SHP77 (cell line): Measurements from ENCODE around the gene RXFP3.
"Not testable (repeated sequence)": the region's sequence is repeated elsewhere in the genome, so short reads cannot be mapped to it uniquely, and the experiment has no call there.

Experiments
- DNase-seq, 2 experiments: peaks; one replicate each; lab custom pipeline; 2025; lab: John Stamatoyannopoulos, UW

Gene RXFP3, protein sequence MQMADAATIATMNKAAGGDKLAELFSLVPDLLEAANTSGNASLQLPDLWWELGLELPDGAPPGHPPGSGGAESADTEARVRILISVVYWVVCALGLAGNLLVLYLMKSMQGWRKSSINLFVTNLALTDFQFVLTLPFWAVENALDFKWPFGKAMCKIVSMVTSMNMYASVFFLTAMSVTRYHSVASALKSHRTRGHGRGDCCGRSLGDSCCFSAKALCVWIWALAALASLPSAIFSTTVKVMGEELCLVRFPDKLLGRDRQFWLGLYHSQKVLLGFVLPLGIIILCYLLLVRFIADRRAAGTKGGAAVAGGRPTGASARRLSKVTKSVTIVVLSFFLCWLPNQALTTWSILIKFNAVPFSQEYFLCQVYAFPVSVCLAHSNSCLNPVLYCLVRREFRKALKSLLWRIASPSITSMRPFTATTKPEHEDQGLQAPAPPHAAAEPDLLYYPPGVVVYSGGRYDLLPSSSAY

DNA sequence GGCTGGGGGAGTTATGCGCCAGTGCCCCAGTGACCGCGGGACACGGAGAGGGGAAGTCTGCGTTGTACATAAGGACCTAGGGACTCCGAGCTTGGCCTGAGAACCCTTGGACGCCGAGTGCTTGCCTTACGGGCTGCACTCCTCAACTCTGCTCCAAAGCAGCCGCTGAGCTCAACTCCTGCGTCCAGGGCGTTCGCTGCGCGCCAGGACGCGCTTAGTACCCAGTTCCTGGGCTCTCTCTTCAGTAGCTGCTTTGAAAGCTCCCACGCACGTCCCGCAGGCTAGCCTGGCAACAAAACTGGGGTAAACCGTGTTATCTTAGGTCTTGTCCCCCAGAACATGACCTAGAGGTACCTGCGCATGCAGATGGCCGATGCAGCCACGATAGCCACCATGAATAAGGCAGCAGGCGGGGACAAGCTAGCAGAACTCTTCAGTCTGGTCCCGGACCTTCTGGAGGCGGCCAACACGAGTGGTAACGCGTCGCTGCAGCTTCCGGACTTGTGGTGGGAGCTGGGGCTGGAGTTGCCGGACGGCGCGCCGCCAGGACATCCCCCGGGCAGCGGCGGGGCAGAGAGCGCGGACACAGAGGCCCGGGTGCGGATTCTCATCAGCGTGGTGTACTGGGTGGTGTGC, at the start of gene RXFP3:
TSS of gene RXFP3 (plus strand) at position 6 of the 636 bp plus-strand sequence. CDS start at position 361, 355 bp downstream.
- no peak for DNase-seq

DNA sequence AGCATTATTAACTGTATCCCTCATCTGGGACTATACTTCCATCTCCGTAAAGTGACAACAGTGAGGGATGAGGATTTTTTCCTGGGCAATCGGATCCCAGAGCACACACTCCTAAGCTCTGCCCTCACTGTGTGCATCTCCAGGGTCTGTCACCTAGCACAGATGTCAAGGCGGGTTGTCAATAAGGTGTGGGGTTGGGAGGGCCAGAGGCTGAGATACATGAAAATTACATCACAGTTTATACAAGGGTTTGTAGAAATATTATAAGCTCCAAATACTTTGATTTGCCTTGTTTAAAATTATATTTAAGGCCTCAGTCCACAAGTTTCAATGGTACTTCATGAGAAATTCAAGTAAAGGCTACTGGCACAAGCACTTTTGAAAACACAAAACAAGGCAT, 48.9 kb upstream of the RXFP3 start:
- no peak for DNase-seq

DNA sequence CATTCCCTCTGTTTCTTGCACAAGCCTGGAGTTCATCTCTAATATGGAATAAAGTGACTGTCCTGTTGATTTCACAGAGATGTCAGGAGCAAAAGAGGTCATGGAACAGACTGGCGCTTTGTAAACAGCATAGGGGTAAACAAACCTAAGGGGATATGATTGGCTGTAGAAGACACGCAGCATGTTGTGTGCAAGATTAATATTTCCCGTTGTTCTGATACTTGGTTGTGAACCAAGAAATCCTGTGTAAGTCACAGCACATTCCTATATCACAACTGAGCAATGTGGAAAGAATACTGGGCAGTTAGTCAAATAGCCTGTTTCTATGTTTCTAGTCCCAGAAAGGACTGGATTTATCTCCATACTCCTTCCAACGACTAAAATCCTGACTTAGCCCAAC, 47.6 kb upstream of the RXFP3 start:
- no peak for DNase-seq

DNA sequence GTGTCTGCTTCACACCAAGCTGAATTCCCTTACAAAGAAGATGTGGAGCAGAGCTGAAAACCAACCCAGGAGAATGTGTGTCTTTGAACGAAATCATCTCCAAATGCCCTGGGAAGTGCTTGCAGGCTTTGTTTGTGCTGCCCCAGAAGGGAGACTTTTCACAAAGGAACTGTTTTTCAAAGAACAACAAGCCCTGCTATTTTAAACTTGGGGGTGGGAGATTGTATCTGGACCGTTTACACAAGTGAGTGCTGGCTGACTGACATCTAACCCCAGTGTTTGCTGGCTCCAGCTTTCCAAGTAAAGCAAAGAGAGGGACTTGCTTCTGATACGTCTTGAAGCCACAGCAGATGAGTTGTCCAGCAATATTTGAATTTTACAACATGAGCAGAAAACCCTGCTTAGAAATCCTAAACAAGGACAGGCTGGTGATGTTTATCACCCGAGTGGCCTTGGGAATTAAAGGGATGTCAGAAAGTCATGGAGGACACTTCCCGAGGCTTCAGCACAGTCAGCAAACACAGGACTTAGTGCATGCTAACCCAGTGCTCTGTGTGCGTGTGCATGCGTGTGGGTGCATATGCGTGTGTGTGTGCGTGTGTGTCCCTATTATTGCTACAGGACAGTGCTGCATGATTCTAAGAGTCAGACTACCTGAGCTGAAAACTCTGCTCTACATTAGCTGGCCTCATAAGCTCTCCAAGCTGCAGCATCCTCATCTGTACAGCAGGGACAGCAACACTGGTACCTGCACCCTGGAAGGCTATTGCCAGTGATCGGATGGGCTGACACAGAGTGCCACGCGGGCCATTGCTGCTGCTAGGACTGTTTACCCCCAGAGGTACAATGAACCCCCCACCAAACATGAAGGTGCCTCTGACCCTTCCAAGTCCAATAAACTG, 45.8 kb upstream of the RXFP3 start:
- DNase-seq, result no peak

DNA sequence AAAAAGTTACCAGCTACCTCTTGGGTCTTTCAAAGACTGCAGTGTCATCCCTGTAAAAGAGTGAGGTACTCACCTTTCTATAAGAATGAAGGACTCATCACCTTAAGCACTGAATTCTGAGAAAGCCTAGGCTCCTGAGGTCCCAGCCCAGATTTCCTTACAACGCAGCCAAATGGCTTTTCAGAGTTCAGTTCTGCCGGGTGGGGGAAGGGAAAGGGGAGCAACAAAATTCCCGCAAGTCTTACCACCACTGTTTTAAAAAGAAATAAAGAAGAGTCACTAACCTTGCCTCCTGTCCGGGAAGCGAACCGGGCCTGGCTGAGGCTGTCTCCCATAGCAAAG, 44.8 kb upstream of the RXFP3 start:
- DNase-seq, result no peak

DNA sequence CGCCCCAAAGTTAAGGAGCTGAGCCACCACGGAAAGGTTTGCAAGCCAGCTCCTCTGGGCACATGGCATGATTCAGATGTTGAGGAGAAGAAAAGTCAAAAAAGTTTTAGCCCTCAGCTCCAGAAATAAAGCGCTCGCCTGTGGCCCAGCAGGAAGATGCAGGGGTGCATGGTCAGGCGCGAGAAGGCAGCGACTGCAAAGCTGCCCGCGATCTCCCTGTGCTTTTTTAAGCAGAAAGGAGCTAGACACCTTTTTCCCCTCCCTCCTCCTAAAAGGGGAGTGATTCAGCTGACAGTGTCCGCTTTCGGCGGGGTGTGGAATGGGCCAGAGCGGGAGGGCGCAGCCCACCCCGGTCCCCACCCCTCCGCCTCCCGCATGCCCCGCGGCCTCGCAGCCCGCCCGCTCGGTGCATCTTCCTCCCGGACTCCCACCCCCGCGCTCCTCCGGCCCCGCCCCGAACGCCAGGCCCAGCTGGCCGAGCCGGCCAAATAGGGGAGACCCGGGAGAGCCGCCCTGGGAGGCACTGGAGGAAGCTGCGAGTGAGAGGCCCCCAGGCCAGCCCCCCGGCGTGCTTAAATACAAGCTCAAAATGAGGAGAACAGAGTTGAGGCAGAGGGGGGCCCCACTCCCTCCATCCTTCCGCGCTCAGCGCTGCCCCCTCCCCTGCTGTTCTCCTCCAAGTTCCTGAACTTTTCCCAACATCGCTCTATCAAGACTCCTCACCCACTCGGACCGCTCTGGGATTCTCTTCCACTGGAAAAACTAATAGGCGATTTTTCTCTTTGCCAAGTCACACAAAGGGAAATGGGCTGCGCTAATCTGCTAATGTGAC, 44.2 kb upstream of the RXFP3 start, which contains the start of gene ADAMTS12:
TSS of gene ADAMTS12 (minus strand) at position 203 of the 832 bp plus-strand sequence. CDS start at position 69, 134 bp downstream.
- DNase-seq, result no peak

DNA sequence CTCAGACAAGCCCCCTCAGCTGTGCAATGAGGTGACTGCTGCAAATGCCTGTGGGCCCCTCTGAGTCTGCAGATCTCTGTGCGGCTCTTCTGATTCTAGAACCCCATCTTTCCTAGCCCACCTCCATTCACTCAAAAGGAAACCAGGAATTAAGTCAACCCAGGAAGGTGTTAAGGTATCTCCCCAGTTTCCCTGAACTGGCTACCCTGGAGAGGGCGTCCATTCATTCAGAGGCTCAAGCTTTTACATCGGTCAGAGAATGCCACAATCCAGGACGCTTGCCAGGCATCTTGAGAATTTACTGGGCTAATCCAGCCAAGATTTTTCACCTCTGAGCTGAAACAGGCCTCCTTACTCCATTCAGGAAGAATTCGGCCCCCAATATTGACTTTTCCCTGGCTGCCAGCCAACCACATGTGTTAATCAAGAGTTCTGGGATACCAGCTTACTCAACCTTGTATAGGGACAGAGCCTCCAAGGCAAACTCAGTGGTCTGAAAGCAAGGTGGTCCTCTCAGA, 43.5 kb upstream of the RXFP3 start:
- no peak for DNase-seq

DNA sequence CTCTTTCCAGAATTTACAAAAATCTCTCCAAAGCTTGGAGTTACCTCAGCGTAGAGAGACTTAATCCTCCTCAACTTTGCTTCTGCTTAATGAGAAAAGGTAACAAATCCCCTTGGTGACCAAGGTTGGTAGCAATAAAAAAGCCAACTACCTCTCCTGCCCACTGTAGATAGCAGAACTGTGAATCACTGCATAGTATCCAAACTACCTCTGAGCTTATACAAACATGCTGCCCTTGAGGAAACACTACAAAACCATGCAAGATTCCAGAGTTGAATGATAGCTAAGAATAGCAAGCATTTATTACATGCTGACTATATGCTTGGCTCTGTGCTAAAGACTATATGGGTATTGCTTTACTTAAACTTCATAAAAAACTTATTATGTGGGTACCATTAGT, 41.6 kb upstream of the RXFP3 start:
- no peak for DNase-seq

DNA sequence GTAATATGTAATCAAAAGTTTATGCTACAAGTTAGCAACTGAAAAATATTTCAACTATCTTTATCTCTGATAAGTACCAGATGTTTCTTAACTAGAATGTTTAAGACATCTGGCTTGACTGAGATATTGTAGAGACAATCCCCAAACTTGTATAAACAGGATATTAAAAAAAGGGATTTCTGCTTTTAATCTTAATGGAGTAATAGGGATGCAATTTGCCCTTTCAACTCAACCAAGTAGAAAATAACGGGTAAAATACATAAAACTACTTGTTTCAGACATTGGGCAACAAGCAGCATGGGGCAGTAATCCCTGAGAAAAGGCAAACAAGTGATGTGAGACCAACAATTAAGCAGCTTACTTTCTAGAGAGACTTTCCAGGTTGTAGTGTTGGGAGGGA, 35.0 kb upstream of the RXFP3 start:
- DNase-seq, result no peak

DNA sequence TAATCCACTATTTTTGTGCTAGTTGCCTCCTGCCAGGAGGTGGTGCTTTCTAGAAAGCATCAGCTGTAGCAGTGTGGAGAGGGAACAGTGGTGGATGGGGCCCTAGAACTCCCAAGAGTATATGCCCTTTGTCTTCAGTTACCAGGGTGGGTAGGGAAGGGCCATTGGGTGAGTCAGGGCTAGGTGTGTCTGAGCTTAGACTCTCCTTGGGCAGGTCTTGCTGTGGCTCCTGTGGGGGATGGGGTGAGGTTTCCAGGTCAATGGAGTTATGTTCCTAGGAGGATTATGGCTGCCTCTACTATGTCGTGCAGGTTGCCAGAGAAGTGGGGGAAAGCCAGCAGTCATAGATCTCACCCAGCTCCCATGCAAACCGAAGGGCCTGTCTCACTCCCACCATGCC, 33.1 kb upstream of the RXFP3 start:
- DNase-seq, result no peak

DNA sequence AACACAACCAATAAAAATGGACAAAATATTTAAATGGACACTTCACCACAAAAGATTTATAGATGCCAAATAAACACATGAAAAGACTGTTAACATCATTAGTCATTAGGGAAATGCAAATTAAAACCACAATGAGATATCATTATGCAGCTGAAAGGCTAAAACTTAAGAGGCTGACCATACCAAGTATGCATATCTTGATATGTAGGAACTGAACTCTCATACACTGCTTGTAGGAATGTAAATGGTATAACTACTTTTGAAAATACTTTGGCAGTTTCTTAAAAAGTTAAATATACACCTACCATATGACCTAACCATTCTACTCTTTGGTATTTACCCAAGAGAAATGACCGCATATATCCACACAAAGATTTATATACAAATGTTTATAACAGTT, 30.8 kb upstream of the RXFP3 start:
- no peak for DNase-seq

DNA sequence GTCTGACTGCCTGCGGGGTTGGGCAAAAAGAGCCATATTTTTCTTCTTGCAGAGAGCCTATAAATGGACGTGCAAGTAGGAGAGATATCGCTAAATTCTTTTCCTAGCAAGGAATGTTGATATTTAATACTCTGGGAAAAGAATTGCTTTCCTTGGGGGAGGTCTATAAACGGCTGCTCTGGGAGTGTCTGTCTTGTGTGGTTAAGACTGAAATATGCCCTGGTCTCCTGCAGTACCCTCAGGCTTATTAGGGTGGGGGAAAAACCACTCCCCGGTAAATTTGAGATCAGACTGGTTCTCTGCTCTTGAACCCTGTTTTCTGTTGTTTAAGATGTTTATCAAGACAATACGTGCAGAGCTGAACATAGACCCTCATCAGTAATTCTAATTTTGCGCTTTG, 29.9 kb upstream of the RXFP3 start:
- DNase-seq, result not testable (repeated sequence)

DNA sequence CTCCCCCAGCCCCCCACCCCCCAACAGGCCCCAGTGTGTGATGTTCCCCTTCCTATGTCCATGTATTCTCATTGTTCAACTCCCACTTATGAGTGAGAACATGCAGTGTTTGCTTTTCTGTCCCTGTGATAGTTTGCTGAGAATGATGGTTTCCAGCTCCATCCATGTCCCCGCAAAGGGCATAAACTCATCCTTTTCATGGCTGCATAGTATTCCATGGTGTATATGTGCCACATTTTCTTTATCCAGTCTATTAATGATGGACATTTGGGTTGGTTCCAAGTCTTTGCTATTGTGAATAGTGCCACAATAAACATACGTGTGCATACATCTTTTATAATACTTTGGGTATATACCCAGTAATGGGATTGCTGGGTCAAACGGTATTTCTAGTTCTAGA, 21.3 kb upstream of the RXFP3 start:
- DNase-seq, result not testable (repeated sequence)

DNA sequence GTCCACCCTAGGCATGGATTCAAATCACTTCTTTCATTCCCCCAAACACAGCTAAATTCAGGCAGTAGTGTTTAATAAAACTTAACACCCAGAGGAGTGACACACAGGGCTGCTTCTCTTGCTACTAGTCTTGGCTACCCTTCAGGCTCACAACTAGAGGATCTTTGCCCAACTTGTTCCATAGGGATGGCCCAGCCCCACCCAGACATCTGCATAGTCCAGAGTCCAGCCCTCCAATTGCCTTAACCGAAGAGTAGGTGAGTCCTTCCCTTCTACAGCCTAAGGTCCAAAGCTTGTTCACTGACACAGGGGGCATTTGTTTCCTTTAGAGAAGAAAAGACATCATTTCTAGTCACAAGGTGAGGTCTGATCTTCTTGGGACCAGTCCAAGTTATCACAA, 15.2 kb upstream of the RXFP3 start:
- DNase-seq, result no peak

DNA sequence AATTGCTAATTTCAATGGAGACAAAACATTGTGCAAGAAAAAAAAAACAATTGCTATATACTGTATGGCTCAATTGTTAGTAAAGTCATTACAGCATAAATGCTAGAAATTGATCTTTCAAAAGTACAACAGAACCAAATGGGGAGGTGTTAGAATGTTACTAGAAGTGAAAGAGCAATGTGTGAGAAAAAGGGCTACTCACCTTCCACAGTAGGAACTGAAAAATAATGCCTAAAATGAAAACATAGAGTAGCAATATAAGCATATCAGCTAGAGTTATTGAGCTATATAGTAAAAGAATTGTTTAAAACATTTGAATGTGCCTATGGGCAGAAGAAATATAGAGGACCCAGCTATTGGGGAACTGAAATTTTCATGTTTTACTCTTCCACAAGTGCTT, 10.9 kb upstream of the RXFP3 start:
- DNase-seq, result no peak

DNA sequence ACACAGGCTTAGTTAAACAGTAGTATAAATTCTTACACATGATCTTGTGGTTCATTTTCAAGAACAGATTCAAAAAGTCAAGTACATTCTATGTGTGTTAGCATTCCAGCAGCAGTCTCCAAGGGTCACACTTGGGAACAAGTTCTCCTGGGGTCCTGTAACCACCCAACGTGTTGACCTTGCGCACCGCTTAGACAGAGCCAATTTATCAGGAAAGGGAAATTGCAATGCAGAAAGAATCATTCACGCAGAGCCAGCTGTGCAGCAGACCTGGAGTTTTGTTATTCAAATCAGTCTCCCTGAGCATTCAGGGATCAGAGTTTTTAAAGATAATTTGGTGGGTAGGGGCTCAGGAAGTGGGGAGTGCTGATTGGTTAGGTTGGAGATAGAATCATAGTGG, 8.5 kb upstream of the RXFP3 start:
- no peak for DNase-seq

DNA sequence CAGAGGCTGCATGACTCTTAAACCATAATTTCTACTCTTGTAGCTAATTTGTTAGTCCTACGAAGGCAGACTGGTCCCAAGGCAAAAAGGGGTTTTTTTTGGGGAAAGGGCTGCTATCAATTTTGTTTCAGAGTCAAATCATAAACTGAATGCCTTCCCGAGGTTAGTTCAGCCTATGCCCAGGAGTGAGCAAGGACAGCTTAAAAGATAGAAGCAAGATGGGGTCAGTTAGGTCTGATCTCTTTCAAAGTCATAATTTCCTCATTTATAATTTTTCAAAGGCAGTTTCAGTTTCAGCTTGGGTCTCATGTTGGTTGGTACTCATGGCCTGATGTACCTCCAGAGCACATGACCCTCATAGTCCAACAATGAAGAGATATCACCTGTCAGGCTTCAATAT, 7.9 kb upstream of the RXFP3 start:
- no peak for DNase-seq

DNA sequence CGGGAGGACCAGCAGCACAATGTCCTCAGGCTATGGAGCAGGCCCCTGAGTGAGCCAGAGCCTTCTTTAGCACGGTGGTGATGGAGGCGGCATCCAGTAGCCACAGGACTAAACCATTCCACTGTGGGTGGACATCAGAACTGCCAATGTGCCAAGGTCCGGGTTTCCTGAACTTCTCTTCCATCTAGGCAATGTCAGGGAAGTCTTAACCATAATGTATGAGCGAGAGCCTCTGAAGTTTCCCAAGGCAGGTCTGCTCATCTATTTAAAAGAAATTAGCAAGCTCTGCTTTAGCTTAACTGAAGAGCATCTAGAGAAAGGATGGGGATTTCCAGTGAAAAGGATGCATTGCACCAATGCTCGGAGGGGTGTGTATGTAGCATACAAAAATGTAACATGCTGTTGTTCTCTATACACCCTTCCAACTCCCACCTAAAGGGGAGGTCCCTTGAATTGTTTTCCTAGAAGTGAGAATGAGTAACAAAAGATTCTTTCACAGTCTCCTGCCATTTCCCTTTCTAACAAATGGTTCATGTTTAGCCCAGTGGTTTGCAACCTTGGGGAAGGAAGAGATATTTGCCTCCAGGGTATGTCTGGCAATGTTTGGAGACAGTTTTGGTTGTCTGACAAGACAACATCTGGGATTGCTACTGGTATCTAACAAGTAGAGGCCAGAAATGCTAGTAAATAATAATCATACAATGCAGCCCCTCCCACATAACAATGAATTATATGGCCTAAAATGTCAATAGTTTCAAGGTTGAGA, 6.1 kb upstream of the RXFP3 start:
- no peak for DNase-seq

DNA sequence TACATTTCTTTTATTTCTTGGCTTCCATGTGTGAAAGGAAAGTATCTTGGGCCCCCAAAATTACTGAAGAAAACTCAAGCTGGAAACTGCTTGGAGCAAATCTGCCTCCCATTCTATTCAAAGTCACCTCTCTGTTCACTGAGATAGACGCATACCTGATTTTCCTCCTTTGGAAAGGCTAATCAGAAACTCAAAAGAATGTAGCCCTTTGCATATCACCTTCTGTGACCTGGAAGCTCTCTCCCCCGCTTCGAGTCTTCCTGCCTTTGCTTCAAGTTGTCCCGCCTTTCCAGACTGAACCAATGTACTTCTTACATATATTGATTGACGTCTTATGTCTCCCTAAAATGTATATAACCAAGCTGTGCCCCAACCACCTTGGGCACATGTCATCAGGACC, 5.0 kb upstream of the RXFP3 start:
- DNase-seq, result no peak

DNA sequence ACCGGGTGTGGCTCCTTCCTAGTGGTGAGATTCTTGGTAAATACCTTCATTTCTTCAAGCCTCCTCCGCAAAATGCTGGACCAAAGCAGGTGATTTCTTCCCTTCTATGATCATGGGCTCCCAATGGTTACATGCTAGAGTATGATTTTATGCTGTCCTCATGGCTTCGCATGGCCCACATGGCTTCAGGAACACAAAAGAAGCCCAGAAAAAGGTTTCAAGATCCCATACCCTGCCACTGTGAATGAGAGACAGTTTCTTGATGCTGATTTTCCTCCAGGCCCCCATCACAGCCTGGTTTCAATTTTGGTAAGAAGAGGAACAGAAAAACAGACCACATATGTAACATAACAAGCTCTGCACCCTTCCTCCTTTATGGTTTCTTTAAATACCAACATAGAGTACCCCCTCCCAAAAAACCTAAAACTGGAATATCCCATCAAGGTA, 2.4 kb upstream of the RXFP3 start:
- no peak for DNase-seq

DNA sequence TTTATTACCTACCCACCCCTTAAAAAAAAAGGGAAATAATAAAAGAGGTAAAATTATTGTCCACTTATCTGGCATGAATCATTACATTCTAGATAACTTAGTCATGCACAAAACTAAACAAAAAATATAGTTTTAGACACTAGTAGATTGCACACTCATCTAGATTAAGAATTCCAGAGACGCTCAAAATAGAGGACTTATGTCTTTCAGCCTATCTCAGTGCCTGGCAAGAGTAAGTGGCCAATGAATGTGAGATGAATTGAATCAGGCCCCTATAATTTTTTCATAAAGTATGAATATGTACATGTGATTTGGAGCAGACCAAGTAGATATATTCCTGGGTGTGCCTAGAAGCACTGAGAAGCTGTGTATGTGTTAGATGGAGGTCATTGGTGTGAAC, 2.0 kb upstream of the RXFP3 start:
- DNase-seq, result no peak
